HepG2 (cell line): ENCODE data around the gene TMEM209. TPM values are rescaled to one million over a fixed set of nuclear protein-coding genes. Genes with fewer than 3 reads are reported as not detected.

ENCODE experiments used
- ATRX ChIP-seq: sonication (generic); formaldehyde crosslinking; IDR thresholded peaks from 2 replicates; pipeline ENCODE4 v1.4.0; 2020; ENCODE audit warnings: missing genetic modification reagents, borderline replicate concordance
- CHD2 ChIP-seq: IDR thresholded peaks from 2 replicates; pipeline ENCODE4 v1.6.1; 2011; ENCODE audit warnings: low read depth, low read length, improper control_type of control experiment
- ELF4 ChIP-seq: sonication (generic); formaldehyde crosslinking; IDR thresholded peaks from 2 replicates; pipeline ENCODE4 v1.5.0; 2020; ENCODE audit warnings: missing genetic modification reagents, mild to moderate bottlenecking, moderate library complexity, borderline replicate concordance
- ETS1 ChIP-seq: sonication (generic); formaldehyde crosslinking; IDR thresholded peaks from 2 replicates; pipeline ENCODE4 v1.4.0; 2020; ENCODE audit warnings: missing genetic modification reagents
- ISX ChIP-seq: sonication (generic); formaldehyde crosslinking; conservative IDR thresholded peaks from 2 replicates; pipeline ENCODE4 v1.5.0; 2020; ENCODE audit warnings: missing genetic modification reagents
- MBNL3 ChIP-seq: fragments of 250-450 bp; sonication (Bioruptor Pico); conservative IDR thresholded peaks from 2 replicates; pipeline ENCODE4 v1.8.0; 2022; ENCODE audit warnings: mild to moderate bottlenecking, inconsistent platforms
- MXD1 ChIP-seq: sonication (generic); formaldehyde crosslinking; IDR thresholded peaks from 2 replicates; pipeline ENCODE4 v1.4.0; 2020; ENCODE audit warnings: mild to moderate bottlenecking, missing genetic modification reagents
- MXD4 ChIP-seq: IDR thresholded peaks from 2 replicates; pipeline ENCODE4 v1.6.1; 2016; ENCODE audit warnings: mild to moderate bottlenecking, missing biosample characterization, missing genetic modification reagents
- NAIF1 ChIP-seq: sonication (generic); formaldehyde crosslinking; IDR thresholded peaks from 2 replicates; pipeline ENCODE4 v1.5.0; 2020; ENCODE audit warnings: mild to moderate bottlenecking, missing genetic modification reagents, borderline replicate concordance
- NFYC ChIP-seq: IDR thresholded peaks from 2 replicates; pipeline ENCODE4 v1.6.1; 2016; ENCODE audit warnings: missing genetic modification reagents, missing compliant biosample characterization
- PHF8 ChIP-seq: sonication (generic); formaldehyde crosslinking; IDR thresholded peaks from 2 replicates; pipeline ENCODE4 v1.5.0; 2020; ENCODE audit warnings: missing genetic modification reagents
- POLR2A ChIP-seq, 2 experiments: IDR thresholded peaks; 2 replicates each; pipeline ENCODE4 v1.6.1; 2011; ENCODE audit warnings: low read depth in 2 of 2, low read length in 2 of 2, mild to moderate bottlenecking in 1 of 2, moderate library complexity in 1 of 2; ENCODE audit not compliant: insufficient read depth in 1 of 2
- RARA ChIP-seq: IDR thresholded peaks from 2 replicates; pipeline ENCODE4 v1.6.1; 2016; ENCODE audit warnings: missing genetic modification reagents, missing compliant biosample characterization
- RXRA ChIP-seq: sonication (generic); formaldehyde crosslinking; IDR thresholded peaks from 2 replicates; pipeline ENCODE4 v1.5.1; 2020; ENCODE audit warnings: missing genetic modification reagents
- SNAPC5 ChIP-seq: sonication (generic); formaldehyde crosslinking; IDR thresholded peaks from 2 replicates; pipeline ENCODE4 v1.8.1; 2023; ENCODE audit warnings: mild to moderate bottlenecking, missing genetic modification reagents, borderline replicate concordance
- TFDP2 ChIP-seq: sonication (generic); formaldehyde crosslinking; IDR thresholded peaks from 2 replicates; pipeline ENCODE4 v1.4.0; 2020; ENCODE audit warnings: missing genetic modification reagents
- ZBTB21 ChIP-seq: sonication (generic); formaldehyde crosslinking; IDR thresholded peaks from 2 replicates; pipeline ENCODE4 v1.4.0; 2020; ENCODE audit warnings: missing genetic modification reagents
- ZKSCAN8 ChIP-seq: IDR thresholded peaks from 2 replicates; pipeline ENCODE4 v1.6.1; 2016; ENCODE audit warnings: borderline replicate concordance, missing genetic modification reagents, missing compliant biosample characterization
- ZNF224 ChIP-seq: sonication (generic); formaldehyde crosslinking; IDR thresholded peaks from 2 replicates; pipeline ENCODE4 v1.5.0; 2020; ENCODE audit warnings: mild to moderate bottlenecking, missing genetic modification reagents
- ZNF292 ChIP-seq: sonication (generic); formaldehyde crosslinking; IDR thresholded peaks from 2 replicates; pipeline ENCODE4 v1.8.1; 2022; ENCODE audit warnings: mild to moderate bottlenecking, low read depth, missing genetic modification reagents, borderline replicate concordance
- ZNF350 ChIP-seq: sonication (generic); formaldehyde crosslinking; IDR thresholded peaks from 2 replicates; pipeline ENCODE4 v1.4.0; 2020; ENCODE audit warnings: mild to moderate bottlenecking, low read depth, missing genetic modification reagents, borderline replicate concordance
- ZNF609 ChIP-seq: sonication (generic); formaldehyde crosslinking; IDR thresholded peaks from 2 replicates; pipeline ENCODE4 v1.4.0; 2020; ENCODE audit warnings: mild to moderate bottlenecking, missing genetic modification reagents, borderline replicate concordance
- polyA plus RNA-seq, 8 experiments: library from polyadenylated mRNA; depleted of rRNA in 3 of 8; stranded (reverse) in 7 of 8; unstranded in 1 of 8; fragments of >200 nt; fragmentation: Illumina TruSeq in 4 of 8; extraction: Trizol in 4 of 8; gene quantifications; 2 replicates each; pipeline versions ENCODE4 v1.2.1 to v1.2.3, GENCODE V29; 2011 to 2016; ENCODE audit warnings: low read depth in 4 of 8, missing spikeins in 1 of 8, mixed read lengths in 1 of 8; ENCODE audit not compliant: insufficient read depth in 1 of 8
- total RNA-seq, 5 experiments: library from RNA; depleted of rRNA; stranded (reverse); fragments of >200 nt; fragmentation: Illumina TruSeq; extraction: Trizol; gene quantifications; 2 replicates each; pipeline ENCODE4 v1.2.3, GENCODE V29; 2016; ENCODE audit warnings: low read depth in 1 of 5

Gene TMEM209
- total and polyA plus RNA-seq, 2 of the 13 experiments (the other 11 are each of a cell fraction or from before 2014, with no cell fraction given): 14.5 to 15.6 TPM

GRCh38 chr7:130205084-130205947 lies at the start of gene TMEM209 (continued):
- TF ChIP-seq ZNF292 (CRISPR knock-in tag) (no peak), PHF8 (peak; percentile 90), NAIF1 (peak; percentile 66; the same call in 1 of the 2 replicates), ZKSCAN8 (no peak), SNAPC5 (CRISPR knock-in tag) (no peak), TFDP2 (peak; percentile 92), MXD4 (CRISPR knock-in tag) (peak; percentile 64; the same call in 1 of the 2 replicates), ISX (0 out of 2 replicates have a peak, but pooled peaks have one; percentile 79), RARA (CRISPR knock-in tag) (no peak), NFYC (CRISPR knock-in tag) (peak; percentile 27; the same call in 1 of the 2 replicates), ZNF609 (CRISPR knock-in tag) (no peak), CHD2 (peak; percentile 100), RXRA (CRISPR knock-in tag) (0 out of 2 replicates have a peak, but pooled peaks have one; percentile 14), ZNF350 (CRISPR knock-in tag) (peak; percentile 82), ELF4 (CRISPR knock-in tag) (peak; percentile 70; the same call in 1 of the 2 replicates), MBNL3 (no peak), ZNF224 (no peak; the same call in 1 of the 2 replicates), ETS1 (CRISPR knock-in tag) (no peak), MXD1 (CRISPR knock-in tag) (no peak), ZBTB21 (no peak; the same call in 1 of the 2 replicates), ATRX (CRISPR knock-in tag) (no peak), POLR2A (IDR thresholded peaks at IDR 0.05; ENCODE audit: insufficient read depth in 1 of 2, low read depth in 2 of 2, low read length in 2 of 2) (peak; percentile 92 to 95)
